GM18502 (cell line): ENCODE measurements around the gene RBPJL.

Experiments
- ATAC-seq: cut with Tn5 transposase; IDR thresholded peaks from one replicate; pipeline ENCODE4 v1.9.1; 2021; ENCODE audit warnings: mild to moderate bottlenecking; ENCODE audit not compliant: unreplicated experiment, poor library complexity

Gene RBPJL

DNA sequence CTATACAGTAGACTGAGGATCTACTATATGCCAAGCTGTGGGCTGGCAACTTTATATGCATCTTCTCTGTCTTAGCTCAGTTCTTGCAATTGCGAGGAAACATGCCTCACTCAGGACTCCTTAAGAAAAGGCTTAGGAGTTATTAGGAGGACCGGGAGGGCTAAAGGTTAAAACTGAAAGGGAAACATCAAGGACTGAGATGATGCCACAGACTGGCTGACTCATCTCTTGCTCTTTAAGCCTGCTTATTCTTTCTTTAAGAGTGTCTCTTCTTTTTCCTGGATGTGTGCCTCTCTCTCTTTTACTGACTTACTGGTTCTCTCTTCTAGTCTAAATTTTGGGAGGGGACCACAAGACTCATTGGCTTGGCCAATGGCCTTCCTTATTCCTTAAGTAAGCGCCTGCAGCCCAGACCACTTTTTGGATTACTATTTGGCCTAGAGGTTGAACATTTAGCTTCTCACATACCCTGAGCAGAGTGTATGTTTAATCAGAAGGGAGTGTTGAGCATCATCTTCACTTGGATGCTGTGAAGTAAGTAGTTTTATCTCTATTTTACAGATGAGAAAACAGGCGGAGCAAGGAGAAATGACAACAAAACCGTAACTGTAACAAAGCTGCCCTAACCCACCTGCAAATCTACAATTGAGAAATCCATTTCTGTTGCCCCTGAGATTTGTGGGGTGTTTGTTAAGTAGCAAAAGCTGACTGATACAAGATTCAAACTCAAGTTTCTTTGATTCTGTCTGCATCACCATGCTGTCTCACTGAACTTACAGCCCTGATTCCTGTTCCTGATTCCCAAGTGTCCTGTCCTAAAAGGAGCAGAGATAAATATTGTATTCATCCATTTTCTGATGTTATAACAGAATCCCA is 48.8 kb downstream of the RBPJL start:
- ATAC-seq, result no peak

- no peak for ATAC-seq
Measured at GRCh38 chr20:45358282-45359068, 51.8 kb downstream of the RBPJL start.

- ATAC-seq, result no peak
Measured at GRCh38 chr20:45359069-45359405, 52.4 kb downstream of the RBPJL start.

DNA sequence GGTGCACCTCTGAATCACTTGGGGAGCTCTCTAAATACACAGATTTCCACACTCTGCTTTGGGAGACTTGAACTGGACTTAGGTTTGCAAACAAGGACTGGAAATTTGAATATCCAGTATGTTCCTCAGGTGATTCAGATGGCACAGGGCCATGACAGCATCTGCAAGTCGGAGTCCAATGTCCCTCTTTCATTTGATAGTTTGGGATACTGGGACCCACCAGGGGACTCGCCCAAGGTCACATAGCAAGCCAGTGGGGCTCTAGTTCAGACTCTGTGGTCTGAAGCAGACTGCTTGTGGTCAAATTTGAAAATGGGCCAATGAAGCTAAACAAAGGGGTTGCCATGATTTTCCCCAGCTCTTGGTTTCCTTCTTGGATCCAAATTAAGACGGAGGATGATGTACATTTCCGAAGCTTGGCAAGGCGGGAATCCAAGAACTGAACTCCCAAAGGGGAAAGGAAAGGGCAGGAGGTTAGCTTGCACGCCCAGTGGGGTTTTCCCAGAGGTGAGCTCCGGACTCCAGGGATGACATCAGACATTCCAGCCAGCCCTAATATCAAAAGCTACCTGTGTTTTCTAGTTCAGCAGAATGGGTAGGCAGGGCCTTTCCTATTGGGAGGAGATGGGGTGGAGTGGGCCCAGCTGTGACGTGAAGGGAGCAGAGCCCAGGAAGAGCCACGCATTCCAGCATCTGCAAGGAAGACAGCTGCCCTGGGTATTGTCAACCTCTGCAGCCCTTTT is 52.9 kb downstream of the RBPJL start:
- ATAC-seq, result no peak

DNA sequence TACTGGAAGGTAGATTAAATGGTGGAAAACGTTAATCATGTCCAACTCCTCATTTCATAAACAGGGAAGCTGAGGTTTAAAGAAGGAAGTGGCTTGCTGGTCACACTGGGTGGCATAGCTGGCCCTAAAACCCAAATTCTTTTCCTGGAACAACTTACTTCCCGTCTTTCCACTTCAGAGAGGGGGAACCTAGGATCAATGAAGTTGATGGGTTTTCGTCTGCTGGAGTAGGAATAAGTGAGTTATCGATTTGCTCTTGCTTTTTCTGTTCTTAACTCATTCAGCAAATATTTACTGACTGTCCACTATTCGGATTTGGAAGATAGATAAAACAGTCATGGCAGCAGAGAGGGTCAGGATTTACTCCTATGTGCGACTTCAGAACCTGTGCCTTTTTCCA is 55.2 kb downstream of the RBPJL start:
- no peak for ATAC-seq

DNA sequence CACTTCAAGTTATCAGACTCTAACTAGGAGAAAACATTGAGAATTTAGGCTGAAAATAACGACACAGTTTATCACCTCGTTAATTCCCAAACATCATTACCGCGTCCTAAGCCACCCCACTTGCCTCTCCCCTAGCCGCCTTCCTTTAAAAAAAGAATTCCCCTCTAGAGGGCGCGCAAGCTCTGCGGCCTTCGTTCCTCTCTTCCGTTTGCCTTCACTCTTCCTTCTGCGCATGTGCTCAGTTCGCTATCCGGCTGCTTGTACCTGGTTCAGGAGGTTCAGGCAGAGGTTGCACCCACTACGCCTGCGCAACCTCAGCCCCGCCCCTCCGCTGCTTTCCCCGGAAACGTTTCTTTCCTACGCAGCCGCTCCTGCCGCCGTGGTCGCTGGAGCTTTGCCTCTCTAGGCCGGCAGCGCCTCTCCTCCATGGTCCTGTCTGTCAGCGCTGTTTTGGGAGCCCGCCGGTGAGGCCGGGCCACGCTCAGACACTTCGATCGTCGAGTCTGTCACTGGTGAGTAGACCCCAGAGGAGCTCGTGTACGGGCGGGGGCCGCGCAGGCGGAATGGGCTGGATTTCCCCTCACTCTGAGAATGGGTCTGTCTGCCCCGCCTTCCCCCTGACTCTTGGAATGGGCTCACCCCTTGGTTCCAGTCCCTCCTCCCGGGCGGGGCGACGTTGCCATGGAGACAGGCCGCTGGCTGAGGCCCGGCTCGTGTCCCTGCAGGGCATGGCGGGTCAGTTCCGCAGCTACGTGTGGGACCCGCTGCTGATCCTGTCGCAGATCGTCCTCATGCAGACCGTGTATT is 56.4 kb downstream of the RBPJL start, which contains the start of gene SYS1:
SYS1 (plus strand) TSS at position 353 of the 807 bp plus-strand sequence; CDS start at position 729, 376 bp downstream.
- peak; percentile 82 for ATAC-seq

- no peak for ATAC-seq
Measured at GRCh38 chr20:45363611-45364492, 57.2 kb downstream of the RBPJL start.

GRCh38 chr20:45365444-45365970 is 58.9 kb downstream of the RBPJL start:
- ATAC-seq, result no peak

GRCh38 chr20:45366192-45366591 is 59.6 kb downstream of the RBPJL start:
- ATAC-seq, result no peak

GRCh38 chr20:45366631-45367030 is 60.0 kb downstream of the RBPJL start:
- ATAC-seq, result no peak

DNA sequence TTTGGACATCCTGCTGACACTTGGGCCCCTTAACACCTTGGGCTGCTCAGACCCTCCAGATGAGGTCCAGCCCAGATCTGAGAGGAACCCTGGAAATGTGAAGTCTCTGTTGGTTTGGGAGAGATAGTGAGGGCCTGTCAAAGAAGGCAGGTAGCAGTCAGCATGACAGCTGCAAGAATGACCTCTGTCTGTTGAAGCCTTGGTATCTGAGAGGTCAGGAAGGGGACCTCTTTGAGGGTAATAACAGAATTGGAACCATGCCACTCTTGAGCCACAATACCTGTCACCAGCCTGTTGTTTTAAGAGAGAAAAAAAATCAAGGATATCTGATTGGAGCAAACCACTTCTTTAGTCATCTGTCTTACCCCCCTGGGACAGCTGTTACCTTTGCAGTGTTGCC is 60.5 kb downstream of the RBPJL start:
- no peak for ATAC-seq
